Measurements from ENCODE around the gene VWCE.
"Not testable (repeated sequence)": the region's sequence is repeated elsewhere in the genome, so short reads cannot be mapped to it uniquely, and the experiment has no call there.

Gene VWCE

GRCh38 chr11:61254403-61255025 is 40.6 kb downstream of the VWCE start:
- DNase-seq = peak; percentile 49 to 77

- DNase-seq = not testable (repeated sequence)
These were observed 42.8 kb downstream of the VWCE start for GRCh38 chr11:61252332-61252731.

GRCh38 chr11:61250796-61251765 is 44.0 kb downstream of the VWCE start:
- not testable (repeated sequence) for DNase-seq

GRCh38 chr11:61249201-61249600 is 45.9 kb downstream of the VWCE start:
- DNase-seq = not testable (repeated sequence)

- DNase-seq = not testable (repeated sequence)
These were observed 47.0 kb downstream of the VWCE start for GRCh38 chr11:61248071-61248470.

- not testable (repeated sequence) for DNase-seq
These were observed 49.7 kb downstream of the VWCE start for GRCh38 chr11:61245284-61245964.

- DNase-seq = not testable (repeated sequence)
These were observed 53.6 kb downstream of the VWCE start for GRCh38 chr11:61241526-61241925.

GRCh38 chr11:61240875-61241274 is 54.2 kb downstream of the VWCE start, which contains the start of gene PGA5:
Gene PGA5 (plus strand): TSS chr11:61241175. CDS start chr11:61241227, 52 bp downstream.
- DNase-seq = not testable (repeated sequence)

- DNase-seq = not testable (repeated sequence)
These were observed 54.8 kb downstream of the VWCE start for GRCh38 chr11:61240288-61240687.

GRCh38 chr11:61237130-61237529 is 58.0 kb downstream of the VWCE start:
- not testable (repeated sequence) for DNase-seq

- not testable (repeated sequence) for DNase-seq
These were observed 62.5 kb downstream of the VWCE start for GRCh38 chr11:61232548-61233145.

- not testable (repeated sequence) for DNase-seq
These were observed 63.5 kb downstream of the VWCE start for GRCh38 chr11:61231585-61231984.

GRCh38 chr11:61231033-61231432 is 64.1 kb downstream of the VWCE start:
- DNase-seq = not testable (repeated sequence)

GRCh38 chr11:61229458-61229857 is 65.7 kb downstream of the VWCE start:
- DNase-seq = not testable (repeated sequence)

- DNase-seq = not testable (repeated sequence)
These were observed 68.5 kb downstream of the VWCE start for GRCh38 chr11:61226457-61227137.

- DNase-seq = not testable (repeated sequence)
These were observed 72.4 kb downstream of the VWCE start for GRCh38 chr11:61222692-61223091.

GRCh38 chr11:61222047-61222446 is 73.1 kb downstream of the VWCE start, which contains the start of gene PGA4:
Gene PGA4 (plus strand): TSS chr11:61222347. CDS start chr11:61222401, 54 bp downstream.
- DNase-seq = not testable (repeated sequence)

GRCh38 chr11:61219016-61219415 is 76.1 kb downstream of the VWCE start:
- not testable (repeated sequence) for DNase-seq

GRCh38 chr11:61218306-61218705 is 76.8 kb downstream of the VWCE start:
- DNase-seq = not testable (repeated sequence)

- DNase-seq = not testable (repeated sequence)
These were observed 81.3 kb downstream of the VWCE start for GRCh38 chr11:61213711-61214324.

GRCh38 chr11:61212202-61212601 is 82.9 kb downstream of the VWCE start:
- DNase-seq = not testable (repeated sequence)
